Activated naive CD8-positive, alpha-beta T cell treated with anti-CD3 and anti-CD28 coated beads for 36 hours (primary cell): Measurements from ENCODE around the gene PTPRA. TPM values are rescaled to one million over a fixed set of nuclear protein-coding genes. Genes with fewer than 3 reads are reported as not detected.
A peak's percentile ranks its signal among the peaks of the same experiment; 100 is the strongest.
"Not testable (repeated sequence)": the region's sequence is repeated elsewhere in the genome, so short reads cannot be mapped to it uniquely, and the experiment has no call there.

Experiments
- DNase-seq: peaks from one replicate; pipeline ENCODE4 v3.0.0; 2021
- H3K27ac Mint-ChIP-seq: one replicate; pipeline ENCODE4 v1.8.0; 2022; ENCODE audit warnings: mild to moderate bottlenecking, moderate library complexity, mixed read lengths
- H3K27me3 Mint-ChIP-seq: one replicate; pipeline ENCODE4 v1.8.0; 2022; ENCODE audit warnings: mild to moderate bottlenecking, mixed read lengths
- H3K36me3 Mint-ChIP-seq: one replicate; pipeline ENCODE4 v1.8.0; 2021; ENCODE audit warnings: mild to moderate bottlenecking, mixed read lengths
- H3K4me1 Mint-ChIP-seq: one replicate; pipeline ENCODE4 v1.8.0; 2021; ENCODE audit warnings: mixed read lengths
- H3K4me3 Mint-ChIP-seq: one replicate; pipeline ENCODE4 v1.8.0; 2022; ENCODE audit warnings: mild to moderate bottlenecking, moderate library complexity, mixed read lengths
- H3K9me3 Mint-ChIP-seq: one replicate; pipeline ENCODE4 v1.8.0; 2022; ENCODE audit warnings: mixed read lengths
- total RNA-seq, 2 experiments: library from RNA; stranded (reverse); gene quantifications; one replicate each; pipeline ENCODE4 v1.2.3, GENCODE V29; 2021

The PTPRA gene
- total RNA-seq, 2 experiments from 2014 or later = 40.6 to 43.0 TPM

DNA sequence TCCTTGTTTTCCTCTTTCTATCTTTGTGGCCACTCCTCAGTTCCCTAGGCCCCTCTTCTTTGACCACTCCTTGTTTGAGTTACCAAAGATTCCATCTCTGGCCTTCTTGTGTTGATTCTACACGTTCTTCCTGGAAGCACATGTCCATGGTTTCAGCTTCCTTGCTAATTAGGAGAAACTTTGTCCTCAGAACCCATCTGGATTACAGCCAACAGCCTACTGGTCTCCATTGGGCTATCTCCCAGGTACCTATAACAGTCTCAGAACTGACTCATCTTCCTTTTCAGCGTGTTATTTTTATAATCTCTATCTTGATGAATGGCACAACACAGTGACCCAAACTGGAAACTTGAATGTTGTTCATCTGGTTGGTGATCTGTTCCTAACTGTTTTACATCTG lies 17.5 kb downstream of the PTPRA start:
- peaks cover 2% of the 10 kb centered on the region for H3K9me3 Mint-ChIP-seq
- DNase-seq = no peak
- peaks cover 44% of the 10 kb centered on the region for H3K4me1 Mint-ChIP-seq
- peaks cover 28% of the 10 kb centered on the region for H3K36me3 Mint-ChIP-seq
- no peaks in the 10 kb centered on the region for H3K27me3 Mint-ChIP-seq
- no peak overlapping the region for H3K4me3 Mint-ChIP-seq
- H3K27ac Mint-ChIP-seq = peak overlapping the region; percentile 50

- H3K36me3 Mint-ChIP-seq = peaks cover 31% of the 10 kb centered on the region
- DNase-seq = no peak
- no peak overlapping the region for H3K4me3 Mint-ChIP-seq
- H3K9me3 Mint-ChIP-seq = peaks cover 2% of the 10 kb centered on the region
- H3K27me3 Mint-ChIP-seq = no peaks in the 10 kb centered on the region
- H3K27ac Mint-ChIP-seq = peak overlapping the region; percentile 50
- peaks cover 40% of the 10 kb centered on the region for H3K4me1 Mint-ChIP-seq
These were observed 18.1 kb downstream of the PTPRA start for GRCh38 chr20:2891343-2891742.

DNA sequence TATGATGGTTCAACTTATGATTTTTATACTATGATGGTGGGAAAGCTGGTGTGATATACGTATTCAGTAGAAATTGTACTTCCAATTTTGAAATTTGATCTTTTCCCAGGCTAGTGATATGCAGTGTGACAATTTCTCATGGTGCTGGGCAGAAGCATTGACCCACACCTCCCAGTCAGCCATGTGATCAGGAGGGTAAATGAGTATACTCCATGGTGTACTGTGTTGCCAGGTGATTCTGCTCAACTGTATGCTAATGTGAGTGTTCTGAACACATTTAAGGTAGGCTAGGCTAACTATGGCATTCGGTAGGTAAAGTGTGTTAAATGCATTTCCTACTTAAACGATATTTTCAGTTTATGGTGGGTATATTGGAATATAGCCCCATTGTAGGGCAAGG lies 19.1 kb downstream of the PTPRA start:
- Mint-ChIP-seq H3K27ac (no peak overlapping the region), H3K9me3 (peaks cover 6% of the 10 kb centered on the region), H3K36me3 (peaks cover 34% of the 10 kb centered on the region), H3K4me1 (peaks cover 41% of the 10 kb centered on the region), H3K4me3 (no peak overlapping the region), H3K27me3 (no peaks in the 10 kb centered on the region)
- no peak for DNase-seq

DNA sequence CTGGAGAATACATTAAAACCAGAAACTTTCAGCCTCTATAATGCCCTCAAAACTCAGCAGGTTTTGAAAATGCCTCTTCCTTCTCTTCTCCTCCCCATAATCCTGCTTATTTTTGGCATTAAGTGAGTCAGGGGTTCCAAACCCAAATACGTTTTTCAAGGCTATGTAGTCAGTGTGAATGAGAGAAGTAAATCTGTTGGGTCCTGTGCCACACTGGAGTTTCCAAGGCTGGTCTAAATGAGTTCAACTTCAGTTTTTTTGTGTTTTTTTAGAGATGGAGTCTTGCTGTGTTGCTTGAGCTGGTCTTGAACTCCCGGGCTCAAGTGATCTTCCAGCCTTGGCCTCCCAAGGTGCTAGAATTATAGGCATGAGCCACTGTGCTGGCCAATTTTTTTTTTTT lies 20.9 kb downstream of the PTPRA start:
- Mint-ChIP-seq H3K27me3 (no peaks in the 10 kb centered on the region), H3K4me3 (no peak overlapping the region), H3K36me3 (peaks cover 35% of the 10 kb centered on the region), H3K27ac (no peak overlapping the region), H3K9me3 (peaks cover 6% of the 10 kb centered on the region), H3K4me1 (peaks cover 35% of the 10 kb centered on the region)
- DNase-seq = no peak

DNA sequence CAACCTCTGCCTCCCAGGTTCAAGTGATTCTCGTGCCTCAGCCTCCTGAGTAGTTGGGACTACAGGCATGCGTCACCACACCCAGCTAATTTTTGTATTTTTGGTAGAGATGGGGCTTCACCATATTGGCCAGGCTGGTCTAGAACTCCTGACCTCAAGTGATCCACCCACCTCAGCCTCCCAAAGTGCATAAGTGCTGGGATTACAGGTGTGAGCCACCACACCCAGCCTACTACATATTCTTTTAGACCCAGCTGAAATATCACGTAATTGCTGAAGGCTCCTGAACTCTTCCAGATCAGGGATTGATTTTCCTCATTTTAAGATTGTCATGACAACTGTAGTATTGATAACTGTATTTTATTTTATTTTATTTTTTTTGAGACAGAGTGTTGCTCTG lies 21.9 kb downstream of the PTPRA start:
- Mint-ChIP-seq H3K4me1 (peaks cover 35% of the 10 kb centered on the region), H3K36me3 (peaks cover 36% of the 10 kb centered on the region)
- not testable (repeated sequence) for H3K4me3 Mint-ChIP-seq, DNase-seq, H3K9me3 Mint-ChIP-seq, H3K27me3 Mint-ChIP-seq, H3K27ac Mint-ChIP-seq

DNA sequence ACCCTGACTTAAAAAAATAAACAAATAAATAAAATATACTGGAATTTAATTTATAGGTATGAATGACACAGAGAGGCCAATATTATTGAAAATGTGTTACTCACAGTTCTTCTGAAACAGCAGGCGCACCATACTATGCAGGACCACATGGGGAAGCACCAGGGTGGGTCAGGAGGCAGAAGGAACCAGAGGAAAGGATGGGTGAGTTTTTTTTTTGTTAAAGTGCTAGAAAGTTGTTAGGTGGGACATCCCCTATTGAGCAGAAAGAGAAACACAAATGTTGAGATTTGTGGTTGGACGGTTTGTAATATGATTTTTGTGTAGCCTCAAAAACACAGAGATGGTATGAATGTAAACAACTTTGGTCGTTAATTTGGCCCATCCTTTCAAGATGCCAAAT lies 26.0 kb downstream of the PTPRA start:
- H3K4me1 Mint-ChIP-seq = peaks cover 36% of the 10 kb centered on the region
- peak overlapping the region; percentile 31 for H3K27ac Mint-ChIP-seq
- peaks cover 31% of the 10 kb centered on the region for H3K36me3 Mint-ChIP-seq
- H3K4me3 Mint-ChIP-seq = no peak overlapping the region
- peaks cover 7% of the 10 kb centered on the region for H3K9me3 Mint-ChIP-seq
- peak; percentile 37 for DNase-seq
- H3K27me3 Mint-ChIP-seq = no peaks in the 10 kb centered on the region

GRCh38 chr20:2900845-2901592 lies 27.7 kb downstream of the PTPRA start:
- Mint-ChIP-seq H3K4me3 (no peak overlapping the region), H3K36me3 (peaks cover 26% of the 10 kb centered on the region), H3K27ac (peak overlapping the region; percentile 54), H3K9me3 (peaks cover 6% of the 10 kb centered on the region), H3K27me3 (no peaks in the 10 kb centered on the region), H3K4me1 (peaks cover 38% of the 10 kb centered on the region)
- no peak for DNase-seq

DNA sequence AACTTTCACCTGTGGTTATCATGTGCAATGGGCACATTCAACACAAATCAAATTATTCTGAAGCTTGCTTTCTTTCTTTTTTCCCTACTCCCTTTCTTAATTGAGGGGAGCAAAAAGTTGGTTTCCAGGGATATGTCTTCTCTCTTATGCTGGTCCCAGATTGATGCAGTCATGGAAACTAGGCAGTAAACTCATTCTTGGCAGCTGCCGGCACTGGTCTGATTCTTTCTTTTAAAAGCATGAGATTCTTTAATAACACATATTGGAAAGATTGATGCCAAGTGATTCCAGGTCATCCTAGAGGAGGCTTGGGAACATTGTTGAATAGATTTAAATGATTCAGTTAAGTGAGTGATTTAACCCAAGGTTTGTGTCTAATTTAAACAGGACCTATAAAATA lies 29.0 kb downstream of the PTPRA start:
- no peaks in the 10 kb centered on the region for H3K27me3 Mint-ChIP-seq
- H3K27ac Mint-ChIP-seq = no peak overlapping the region
- H3K36me3 Mint-ChIP-seq = peaks cover 17% of the 10 kb centered on the region
- peaks cover 1% of the 10 kb centered on the region for H3K9me3 Mint-ChIP-seq
- peaks cover 34% of the 10 kb centered on the region for H3K4me1 Mint-ChIP-seq
- no peak overlapping the region for H3K4me3 Mint-ChIP-seq
- no peak for DNase-seq

DNA sequence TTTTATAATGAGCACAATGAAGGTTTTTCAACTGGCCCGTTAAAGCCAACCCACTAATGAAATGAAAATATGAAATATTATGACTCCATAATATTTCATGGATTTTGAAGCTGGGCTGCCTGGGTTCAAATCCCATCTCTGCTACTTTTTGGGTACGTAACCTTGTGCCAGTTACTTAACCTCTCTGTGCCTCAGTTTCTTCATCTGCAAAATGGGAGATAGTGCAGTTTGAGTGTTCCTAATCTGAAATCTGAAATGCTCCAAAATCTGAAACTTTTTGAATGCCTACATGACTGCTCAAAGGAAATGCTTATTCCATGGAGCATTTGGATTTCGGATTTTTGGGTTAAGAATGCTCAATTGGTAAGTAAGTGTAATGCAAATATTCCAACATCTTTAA lies 29.5 kb downstream of the PTPRA start:
- H3K36me3 Mint-ChIP-seq = peaks cover 16% of the 10 kb centered on the region
- H3K4me3 Mint-ChIP-seq = no peak overlapping the region
- no peak overlapping the region for H3K27ac Mint-ChIP-seq
- H3K4me1 Mint-ChIP-seq = peaks cover 34% of the 10 kb centered on the region
- peaks cover 1% of the 10 kb centered on the region for H3K9me3 Mint-ChIP-seq
- no peak for DNase-seq
- H3K27me3 Mint-ChIP-seq = no peaks in the 10 kb centered on the region

GRCh38 chr20:2903686-2904085 lies 30.4 kb downstream of the PTPRA start:
- Mint-ChIP-seq H3K27me3 (no peaks in the 10 kb centered on the region), H3K9me3 (peaks cover 1% of the 10 kb centered on the region), H3K27ac (no peak overlapping the region), H3K36me3 (peaks cover 16% of the 10 kb centered on the region), H3K4me3 (no peak overlapping the region), H3K4me1 (peaks cover 35% of the 10 kb centered on the region)
- DNase-seq = no peak

DNA sequence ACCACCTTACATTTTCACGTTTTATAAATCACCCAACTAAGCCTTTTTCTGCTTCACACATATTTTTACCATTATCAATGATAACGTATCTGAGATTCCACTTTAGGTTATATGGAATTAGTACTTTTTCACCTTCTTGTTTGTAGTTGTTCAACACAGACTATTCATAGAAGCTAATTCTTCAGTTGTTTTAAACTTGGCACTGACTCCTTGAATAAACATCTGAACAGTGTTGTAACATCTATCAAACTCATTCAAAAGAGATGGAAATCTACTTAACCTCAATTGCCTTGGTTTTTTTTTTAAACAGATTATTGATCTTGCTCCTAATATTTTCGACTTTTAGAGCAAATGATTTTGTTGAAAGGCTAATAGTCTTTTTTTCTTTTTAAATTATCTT lies 34.2 kb downstream of the PTPRA start:
- Mint-ChIP-seq H3K9me3 (no peaks in the 10 kb centered on the region), H3K27ac (no peak overlapping the region), H3K4me1 (peaks cover 8% of the 10 kb centered on the region), H3K36me3 (peaks cover 14% of the 10 kb centered on the region), H3K4me3 (no peak overlapping the region), H3K27me3 (no peaks in the 10 kb centered on the region)
- no peak for DNase-seq

- DNase-seq = no peak
- no peak overlapping the region for H3K4me3 Mint-ChIP-seq
- peaks cover 7% of the 10 kb centered on the region for H3K4me1 Mint-ChIP-seq
- no peak overlapping the region for H3K27ac Mint-ChIP-seq
- no peaks in the 10 kb centered on the region for H3K9me3 Mint-ChIP-seq
- H3K36me3 Mint-ChIP-seq = peaks cover 5% of the 10 kb centered on the region
- no peaks in the 10 kb centered on the region for H3K27me3 Mint-ChIP-seq
These were observed 36.7 kb downstream of the PTPRA start for GRCh38 chr20:2909953-2910352.

DNA sequence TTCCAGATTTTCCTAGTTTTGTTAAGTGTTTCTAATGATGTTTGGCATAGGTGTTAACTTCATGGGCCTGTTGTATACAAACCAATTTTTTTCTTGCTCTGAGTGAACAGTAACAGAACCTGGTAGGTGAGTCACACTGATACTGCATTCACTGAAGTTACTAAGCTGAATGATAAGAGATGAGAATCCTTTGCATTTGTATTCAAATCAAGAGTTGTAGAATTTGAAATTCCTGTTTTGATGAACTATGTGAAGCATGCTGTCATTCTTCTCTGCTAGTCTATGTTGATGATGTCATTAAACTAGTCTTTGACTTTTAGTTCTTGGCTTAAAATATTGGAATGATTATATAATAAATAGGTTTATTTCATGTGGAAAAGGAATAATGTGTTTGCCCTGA lies 37.9 kb downstream of the PTPRA start:
- Mint-ChIP-seq H3K9me3 (no peaks in the 10 kb centered on the region), H3K4me3 (no peak overlapping the region), H3K27me3 (no peaks in the 10 kb centered on the region), H3K4me1 (peaks cover 7% of the 10 kb centered on the region), H3K27ac (no peak overlapping the region), H3K36me3 (peaks cover 6% of the 10 kb centered on the region)
- DNase-seq = no peak

GRCh38 chr20:2914160-2914559 lies 40.9 kb downstream of the PTPRA start:
- H3K4me1 Mint-ChIP-seq = peaks cover 17% of the 10 kb centered on the region
- no peak for DNase-seq
- peaks cover 14% of the 10 kb centered on the region for H3K36me3 Mint-ChIP-seq
- H3K27ac Mint-ChIP-seq = no peak overlapping the region
- H3K27me3 Mint-ChIP-seq = no peaks in the 10 kb centered on the region
- H3K4me3 Mint-ChIP-seq = no peak overlapping the region
- peaks cover 2% of the 10 kb centered on the region for H3K9me3 Mint-ChIP-seq

GRCh38 chr20:2917266-2917665 lies 44.0 kb downstream of the PTPRA start:
- Mint-ChIP-seq H3K27ac (no peak overlapping the region), H3K36me3 (peaks cover 13% of the 10 kb centered on the region), H3K4me1 (peaks cover 28% of the 10 kb centered on the region), H3K4me3 (no peak overlapping the region), H3K9me3 (peaks cover 2% of the 10 kb centered on the region), H3K27me3 (no peaks in the 10 kb centered on the region)
- DNase-seq = no peak
